Activated CD4-positive, alpha-beta T cell treated with anti-CD3 and anti-CD28 coated beads, Interleukin-2, amount 10 ng/mL, durations not matched to agents 24 days and 14 days (primary cell): ENCODE results near the gene EDAR. TPM values are rescaled to one million over a fixed set of nuclear protein-coding genes. Genes with fewer than 3 reads are reported as not detected.

Experiments
- DNase-seq: peaks from one replicate; pipeline ENCODE4 v3.0.0; 2022
- H3K27ac Mint-ChIP-seq: one replicate; pipeline ENCODE4 v1.8.0; 2022; ENCODE audit warnings: mild to moderate bottlenecking, mixed read lengths
- H3K27me3 Mint-ChIP-seq: one replicate; pipeline ENCODE4 v1.8.0; 2022; ENCODE audit warnings: mixed read lengths
- H3K36me3 Mint-ChIP-seq: one replicate; pipeline ENCODE4 v1.8.0; 2022; ENCODE audit warnings: low read depth, mild to moderate bottlenecking, mixed read lengths
- H3K4me1 Mint-ChIP-seq: one replicate; pipeline ENCODE4 v1.8.0; 2021; ENCODE audit warnings: mixed read lengths
- H3K4me3 Mint-ChIP-seq: one replicate; pipeline ENCODE4 v1.8.0; 2022; ENCODE audit warnings: mild to moderate bottlenecking, moderate library complexity, mixed read lengths
- H3K9me3 Mint-ChIP-seq: one replicate; pipeline ENCODE4 v1.8.0; 2021; ENCODE audit warnings: mixed read lengths
- intact Hi-C: fragments of 100-400 bp; cut with micrococcal nuclease; formaldehyde crosslinking; loops from one replicate; pipeline ENCODE4 v1.15.1; 2023
- total RNA-seq: library from RNA; stranded (reverse); gene quantifications from 2 replicates; pipeline ENCODE4 v1.2.3, GENCODE V29; 2022

Gene EDAR
- total RNA-seq, 1 donor from 2014 or later, result 0.56 TPM

DNA sequence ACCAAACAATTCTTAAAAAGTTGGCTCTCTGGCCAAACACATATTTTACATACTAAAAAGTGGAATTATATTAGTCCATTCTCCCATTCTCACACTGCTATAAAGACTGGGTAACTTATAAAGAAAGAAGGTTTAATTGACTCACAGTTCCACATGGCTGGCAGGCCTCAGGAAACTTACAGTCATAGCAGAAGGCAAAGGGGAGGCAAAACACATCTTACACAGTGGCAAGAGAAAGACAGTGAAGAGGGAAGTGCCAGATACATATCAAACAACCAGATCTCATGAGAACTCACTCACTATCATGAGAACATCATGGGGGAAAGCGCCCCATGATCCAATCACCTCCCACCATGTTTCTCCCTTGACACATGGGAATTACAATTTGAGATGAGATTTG, 42.6 kb downstream of the EDAR start:
- intact Hi-C loops, result no loop called here
- no peaks in the 10 kb centered on the region for H3K27me3 Mint-ChIP-seq

DNA sequence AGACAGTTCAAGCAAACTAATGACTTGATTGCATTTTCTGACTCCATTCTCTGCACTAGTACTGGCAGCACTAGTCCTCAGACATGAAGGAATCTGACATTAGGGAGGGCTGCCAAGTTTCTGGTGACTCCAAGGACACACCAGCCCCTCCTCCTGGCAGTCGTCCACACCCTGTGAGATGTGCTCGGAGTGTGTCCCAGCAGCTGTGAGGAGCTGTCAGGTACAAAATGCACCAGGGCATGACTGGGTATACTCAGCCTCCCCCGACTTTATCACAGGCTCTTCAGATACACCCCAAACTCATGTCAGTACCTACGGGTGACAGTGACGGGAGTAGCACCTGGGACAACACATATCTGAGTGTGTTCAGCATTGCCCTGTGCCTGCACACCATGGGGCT, 43.1 kb downstream of the EDAR start:
- Mint-ChIP-seq H3K4me1 (no peaks in the 10 kb centered on the region), H3K9me3 (peaks cover 25% of the 10 kb centered on the region), H3K4me3 (no peak overlapping the region), H3K27ac (no peak overlapping the region), H3K27me3 (no peaks in the 10 kb centered on the region), H3K36me3 (peaks cover 6% of the 10 kb centered on the region)
- DNase-seq, result no peak
- intact Hi-C loops, result no loop called here

More for the DNA sequence above, 42.6 kb downstream of the EDAR start:
- Mint-ChIP-seq H3K4me3 (no peak overlapping the region), H3K9me3 (peaks cover 25% of the 10 kb centered on the region), H3K27ac (no peak overlapping the region), H3K36me3 (peaks cover 6% of the 10 kb centered on the region), H3K4me1 (no peaks in the 10 kb centered on the region)
- DNase-seq, result no peak

DNA sequence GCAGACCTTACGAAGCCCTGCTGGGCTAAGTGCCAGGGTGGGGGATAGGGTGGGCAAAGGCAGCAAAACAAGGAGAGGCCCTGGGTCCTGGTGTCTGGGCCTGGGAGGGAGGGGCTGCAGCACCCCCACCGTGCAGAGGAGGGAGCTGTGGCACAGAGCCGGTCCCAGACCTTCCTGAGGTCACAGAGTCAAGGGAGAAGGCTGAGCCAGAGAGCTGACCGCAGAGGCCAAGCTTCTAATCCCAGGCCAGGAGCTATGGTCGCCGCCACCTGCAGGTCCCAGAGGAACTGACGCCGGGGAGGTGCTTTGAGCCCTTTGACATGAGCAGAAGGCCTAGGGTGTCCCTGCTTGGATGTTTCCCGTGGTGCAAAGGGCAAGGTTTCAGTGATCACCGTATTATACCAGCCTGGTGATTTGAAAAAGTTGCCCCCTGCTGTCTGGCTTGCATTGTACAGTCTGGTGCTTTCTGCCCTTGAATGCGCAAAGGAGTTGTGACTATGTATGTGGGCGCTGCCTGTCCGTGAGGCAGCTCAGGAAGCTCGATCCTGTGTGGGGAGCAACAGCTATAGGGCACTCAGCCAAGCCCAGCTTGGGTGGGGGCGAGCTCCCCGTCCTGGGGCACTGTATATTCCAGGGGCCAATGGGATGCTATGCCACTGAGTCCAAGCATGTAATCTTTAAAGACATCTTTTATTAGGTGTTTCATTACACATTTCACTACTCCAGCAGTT, 44.3 kb downstream of the EDAR start:
- peaks cover 21% of the 10 kb centered on the region for H3K9me3 Mint-ChIP-seq
- intact Hi-C loops, result no loop called here
- peaks cover 6% of the 10 kb centered on the region for H3K36me3 Mint-ChIP-seq
- DNase-seq, result no peak
- H3K4me3 Mint-ChIP-seq, result no peak overlapping the region
- H3K27me3 Mint-ChIP-seq, result no peaks in the 10 kb centered on the region
- H3K27ac Mint-ChIP-seq, result no peak overlapping the region
- H3K4me1 Mint-ChIP-seq, result no peaks in the 10 kb centered on the region

DNA sequence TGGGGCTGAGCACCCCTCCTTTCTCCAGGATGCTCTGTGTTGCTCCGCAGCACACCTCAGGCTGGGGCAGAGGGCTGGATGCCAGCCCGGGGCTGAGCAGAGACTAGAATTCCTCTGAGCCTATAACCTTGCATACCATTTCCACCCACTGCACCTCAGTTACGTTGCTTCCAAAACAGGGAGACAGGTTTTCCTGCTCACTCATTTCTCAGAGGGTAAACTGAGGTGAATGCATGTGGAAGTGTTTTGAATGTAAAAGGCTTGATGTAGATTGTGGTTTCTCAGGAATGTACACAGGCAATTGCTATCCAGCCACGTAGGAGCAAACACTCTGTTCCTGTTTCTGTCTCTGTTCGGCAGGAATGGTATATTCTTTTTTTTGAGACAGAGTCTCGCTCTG, 45.3 kb downstream of the EDAR start:
- no peaks in the 10 kb centered on the region for H3K4me1 Mint-ChIP-seq
- peaks cover 18% of the 10 kb centered on the region for H3K9me3 Mint-ChIP-seq
- no peak overlapping the region for H3K4me3 Mint-ChIP-seq
- H3K36me3 Mint-ChIP-seq, result peaks cover 6% of the 10 kb centered on the region
- DNase-seq, result no peak
- no peak overlapping the region for H3K27ac Mint-ChIP-seq
- intact Hi-C loops, result no loop called here
- H3K27me3 Mint-ChIP-seq, result no peaks in the 10 kb centered on the region

DNA sequence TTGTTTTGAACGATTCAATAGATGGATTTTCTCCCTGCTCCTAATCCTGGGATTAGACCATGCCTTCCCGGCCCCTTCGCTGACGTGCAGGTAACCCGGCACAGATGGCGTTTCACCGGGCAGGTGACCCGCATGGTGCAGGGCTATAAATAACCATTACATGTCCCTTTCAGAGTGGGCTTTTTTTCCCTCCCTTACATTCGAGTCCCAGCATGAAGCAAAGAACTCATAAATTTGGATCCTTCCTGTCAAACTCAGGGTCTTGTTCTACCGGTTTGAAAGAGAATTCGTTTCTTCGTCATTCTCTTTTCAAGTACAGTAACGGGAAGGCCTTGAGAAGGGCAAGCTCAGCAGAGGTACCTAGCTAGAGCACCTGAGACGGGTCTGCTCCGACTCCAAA, 46.1 kb downstream of the EDAR start:
- Mint-ChIP-seq H3K36me3 (peaks cover 2% of the 10 kb centered on the region), H3K4me3 (no peak overlapping the region), H3K4me1 (peaks cover 6% of the 10 kb centered on the region), H3K27me3 (no peaks in the 10 kb centered on the region), H3K27ac (no peak overlapping the region), H3K9me3 (peaks cover 10% of the 10 kb centered on the region)
- no peak for DNase-seq
- intact Hi-C loops, result no loop called here

DNA sequence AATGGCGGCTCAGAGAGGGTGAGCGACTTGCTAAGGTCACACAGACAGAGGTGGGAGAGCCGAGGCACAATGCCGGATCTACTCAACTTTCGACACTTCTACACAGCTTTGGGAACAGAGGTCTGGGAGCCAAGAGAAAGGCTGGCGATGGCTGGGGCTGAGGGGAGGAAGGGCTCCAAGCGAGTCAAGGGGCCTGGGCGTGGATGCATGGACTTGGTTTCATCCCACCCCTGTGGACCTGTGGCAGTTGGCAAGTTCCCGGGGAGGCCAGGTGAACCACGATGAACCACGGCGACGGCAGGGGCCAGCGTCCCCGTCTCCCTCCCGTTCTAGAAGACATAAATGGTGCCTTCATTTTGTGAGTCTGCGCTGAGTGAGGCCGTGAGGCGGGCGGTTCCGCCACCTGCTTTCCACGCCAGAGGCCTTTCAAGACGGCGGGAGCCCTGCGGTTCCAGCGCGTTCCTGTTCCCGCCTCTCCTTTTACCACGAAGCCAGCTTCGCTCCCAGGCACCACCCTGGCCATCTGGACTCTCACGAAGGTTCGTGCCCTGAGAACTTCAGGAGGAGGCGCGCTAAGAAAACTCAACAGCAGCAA, 46.7 kb downstream of the EDAR start:
- intact Hi-C loops, result no loop called here
- H3K4me3 Mint-ChIP-seq, result no peak overlapping the region
- H3K4me1 Mint-ChIP-seq, result peaks cover 10% of the 10 kb centered on the region
- peaks cover 10% of the 10 kb centered on the region for H3K9me3 Mint-ChIP-seq
- peaks cover 2% of the 10 kb centered on the region for H3K36me3 Mint-ChIP-seq
- no peak overlapping the region for H3K27ac Mint-ChIP-seq
- DNase-seq, result no peak
- H3K27me3 Mint-ChIP-seq, result no peaks in the 10 kb centered on the region

DNA sequence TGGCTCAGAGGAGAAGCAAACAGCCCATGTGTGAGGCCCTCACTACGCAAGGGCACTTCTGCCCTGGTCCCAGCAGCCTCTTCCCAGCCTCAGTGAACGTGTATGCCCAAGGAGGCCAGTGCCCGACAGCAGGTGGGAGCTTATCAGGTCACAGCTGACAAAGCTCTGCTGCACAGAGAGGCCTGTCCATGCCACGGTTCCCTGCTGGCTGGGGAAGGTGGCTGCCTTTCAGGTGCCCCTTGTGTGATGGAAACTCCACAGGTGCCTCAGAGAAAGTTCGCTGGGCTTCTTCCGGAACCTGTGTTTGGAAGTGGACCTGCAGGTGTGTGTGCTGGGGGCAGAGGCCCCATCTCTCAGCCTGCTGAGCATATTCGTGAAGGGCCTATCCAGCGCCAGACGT, 47.3 kb downstream of the EDAR start:
- Mint-ChIP-seq H3K4me1 (peaks cover 12% of the 10 kb centered on the region), H3K36me3 (peaks cover 2% of the 10 kb centered on the region), H3K9me3 (peaks cover 5% of the 10 kb centered on the region), H3K27ac (peak overlapping the region; percentile 10), H3K4me3 (no peak overlapping the region), H3K27me3 (no peaks in the 10 kb centered on the region)
- no peak for DNase-seq
- intact Hi-C loops, result no loop called here

DNA sequence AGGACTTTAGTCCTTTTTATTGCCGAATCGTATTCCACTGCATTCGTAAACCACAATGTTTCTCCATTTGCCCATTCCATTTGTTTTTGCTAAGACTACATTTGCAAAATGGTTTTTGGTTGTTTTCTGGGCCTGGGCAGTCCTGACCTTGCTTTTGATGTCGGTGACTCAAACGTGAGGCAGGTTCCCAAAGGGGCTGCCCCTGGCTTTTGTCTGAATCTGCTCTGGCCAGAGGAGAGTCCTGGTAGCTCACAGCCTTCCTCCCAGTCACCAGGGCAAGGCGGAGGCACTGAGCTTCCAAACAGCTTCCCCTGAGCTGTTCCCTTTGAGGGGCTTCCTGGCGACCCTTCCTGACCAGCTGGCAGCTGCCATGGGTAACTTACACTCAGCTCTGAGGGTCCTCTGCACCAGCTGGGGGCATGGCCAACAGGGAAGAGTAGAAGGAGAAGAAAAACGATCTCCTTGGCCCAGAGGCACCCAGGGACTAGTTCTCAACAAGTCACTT, 47.8 kb downstream of the EDAR start:
- peaks cover 12% of the 10 kb centered on the region for H3K4me1 Mint-ChIP-seq
- peak overlapping the region; percentile 10 for H3K27ac Mint-ChIP-seq
- DNase-seq, result no peak
- H3K36me3 Mint-ChIP-seq, result no peaks in the 10 kb centered on the region
- H3K27me3 Mint-ChIP-seq, result no peaks in the 10 kb centered on the region
- peaks cover under 1% of the 10 kb centered on the region for H3K9me3 Mint-ChIP-seq
- no peak overlapping the region for H3K4me3 Mint-ChIP-seq
- intact Hi-C loops, result no loop called here

DNA sequence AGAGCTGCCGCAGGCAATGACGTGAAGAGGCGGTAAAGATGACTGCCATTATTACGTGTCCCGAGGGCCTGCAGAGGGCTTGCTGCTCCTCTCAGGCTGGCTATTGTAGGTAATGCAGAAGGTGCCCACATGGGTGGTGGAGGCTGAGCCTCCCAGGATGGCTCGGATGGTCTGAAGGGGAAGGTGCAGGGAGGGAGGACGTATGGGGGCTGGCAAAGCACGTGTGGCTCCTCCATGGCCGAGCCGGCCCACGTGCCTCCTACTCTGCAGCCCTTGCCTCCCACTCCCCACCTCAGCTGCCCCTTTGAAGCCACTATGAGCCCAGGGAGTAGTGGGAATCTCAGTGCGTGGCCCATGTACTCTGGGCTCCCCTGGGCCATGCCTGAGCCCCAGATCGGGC, 48.9 kb downstream of the EDAR start:
- H3K27ac Mint-ChIP-seq, result no peak overlapping the region
- H3K27me3 Mint-ChIP-seq, result no peaks in the 10 kb centered on the region
- peaks cover 12% of the 10 kb centered on the region for H3K4me1 Mint-ChIP-seq
- no peaks in the 10 kb centered on the region for H3K9me3 Mint-ChIP-seq
- intact Hi-C loops, result no loop called here
- no peak for DNase-seq
- no peaks in the 10 kb centered on the region for H3K36me3 Mint-ChIP-seq
- no peak overlapping the region for H3K4me3 Mint-ChIP-seq

DNA sequence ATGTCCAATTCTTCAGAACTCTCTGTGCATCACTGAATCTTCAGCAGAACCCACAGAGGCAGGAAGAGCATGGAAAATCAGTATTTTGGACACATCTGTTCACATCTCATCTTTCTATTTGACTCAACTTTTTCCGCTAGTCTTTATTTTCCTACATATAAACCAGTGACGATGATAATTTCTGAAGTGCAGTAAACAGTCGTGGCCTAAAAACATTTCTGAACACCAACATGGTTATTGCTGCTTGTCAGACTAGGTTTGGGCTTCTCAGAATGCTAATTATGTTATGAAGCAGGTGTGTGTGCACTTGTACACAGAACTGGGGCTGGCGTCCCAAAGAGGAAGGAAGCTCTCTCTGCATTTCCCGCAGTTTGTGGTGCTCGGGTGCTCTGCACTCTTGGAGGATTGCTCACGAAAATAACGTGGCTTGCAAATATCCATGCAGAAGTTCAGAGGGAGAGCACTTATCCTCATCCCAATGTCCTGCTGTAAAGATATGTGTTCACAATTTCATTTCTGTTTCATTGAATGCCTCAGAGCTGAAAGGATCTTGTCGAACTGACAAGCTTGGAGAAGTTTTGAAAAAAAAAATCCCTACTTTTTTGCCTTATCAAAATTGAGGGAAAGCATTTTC, 50.8 kb downstream of the EDAR start:
- Mint-ChIP-seq H3K36me3 (no peaks in the 10 kb centered on the region), H3K9me3 (no peaks in the 10 kb centered on the region), H3K4me3 (peak overlapping the region; percentile 48), H3K27me3 (no peaks in the 10 kb centered on the region), H3K27ac (peak overlapping the region; percentile 85), H3K4me1 (peaks cover 12% of the 10 kb centered on the region)
- peak; percentile 70 for DNase-seq
- intact Hi-C loops, result loop anchor here (5.0 kb wide), 1 partner anchor 341 kb away; no protein-coding TSS in a partner anchor

DNA sequence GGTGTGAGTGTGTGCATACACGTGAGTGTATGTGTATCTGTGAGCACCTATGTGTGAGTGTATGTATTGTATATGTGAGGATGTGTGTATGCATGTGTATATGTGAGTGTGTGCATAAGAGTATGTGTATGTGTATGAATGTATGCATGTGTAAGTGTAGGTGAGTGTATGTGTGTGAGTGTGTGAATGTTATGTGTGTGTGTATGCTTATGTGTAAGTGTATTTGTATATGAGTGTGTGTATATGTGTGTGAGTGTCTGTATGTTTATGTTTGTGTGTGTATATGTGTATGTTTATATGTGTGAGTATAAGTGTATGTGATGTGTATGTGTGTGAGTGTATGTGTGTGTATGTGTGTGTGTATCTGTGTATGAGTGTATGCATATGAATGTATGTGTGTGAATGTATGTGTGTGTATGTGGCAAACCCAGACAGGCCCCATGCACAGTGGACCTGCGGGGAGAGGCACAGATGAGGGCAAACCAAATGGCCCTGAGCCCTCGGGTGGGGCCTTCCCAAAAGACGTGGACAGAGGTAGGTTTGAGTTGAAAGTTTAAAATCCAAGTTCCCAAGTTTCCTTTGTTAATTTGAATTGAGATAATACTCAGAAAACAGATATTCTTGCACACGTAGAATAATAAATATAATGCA, 51.5 kb downstream of the EDAR start:
- H3K4me3 Mint-ChIP-seq, result peak overlapping the region; percentile 0
- intact Hi-C loops, result loop anchor here (5.0 kb wide), 1 partner anchor 340 kb away; no protein-coding TSS in a partner anchor
- no peak for DNase-seq
- no peaks in the 10 kb centered on the region for H3K9me3 Mint-ChIP-seq
- no peaks in the 10 kb centered on the region for H3K36me3 Mint-ChIP-seq
- peak overlapping the region; percentile 72 for H3K27ac Mint-ChIP-seq
- H3K27me3 Mint-ChIP-seq, result peaks cover 2% of the 10 kb centered on the region
- peaks cover 12% of the 10 kb centered on the region for H3K4me1 Mint-ChIP-seq

DNA sequence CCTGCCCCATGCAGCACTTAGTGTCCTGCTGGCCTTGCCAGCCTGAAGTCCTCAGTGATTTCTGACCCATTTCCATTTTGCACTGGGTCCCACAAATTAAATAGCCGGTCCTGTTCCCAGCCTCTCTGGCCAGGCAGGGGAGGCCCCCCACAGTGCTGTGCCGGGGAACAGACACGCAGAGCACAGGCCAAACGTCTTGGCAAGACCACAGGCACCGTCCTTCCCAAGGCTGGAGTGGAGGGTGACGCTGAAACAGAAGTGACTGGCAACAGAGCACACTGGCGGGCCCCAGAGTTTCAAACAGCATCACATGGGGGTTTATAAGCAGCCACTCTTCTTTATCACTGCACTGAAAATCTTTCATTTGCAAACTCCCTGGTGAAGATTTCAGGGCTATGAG, 52.2 kb downstream of the EDAR start:
- Mint-ChIP-seq H3K9me3 (no peaks in the 10 kb centered on the region), H3K36me3 (no peaks in the 10 kb centered on the region), H3K27me3 (peaks cover 2% of the 10 kb centered on the region), H3K27ac (peak overlapping the region; percentile 72), H3K4me1 (peaks cover 12% of the 10 kb centered on the region), H3K4me3 (no peak overlapping the region)
- DNase-seq, result no peak
- intact Hi-C loops, result loop anchor here (5.0 kb wide), 1 partner anchor 340 kb away; no protein-coding TSS in a partner anchor

DNA sequence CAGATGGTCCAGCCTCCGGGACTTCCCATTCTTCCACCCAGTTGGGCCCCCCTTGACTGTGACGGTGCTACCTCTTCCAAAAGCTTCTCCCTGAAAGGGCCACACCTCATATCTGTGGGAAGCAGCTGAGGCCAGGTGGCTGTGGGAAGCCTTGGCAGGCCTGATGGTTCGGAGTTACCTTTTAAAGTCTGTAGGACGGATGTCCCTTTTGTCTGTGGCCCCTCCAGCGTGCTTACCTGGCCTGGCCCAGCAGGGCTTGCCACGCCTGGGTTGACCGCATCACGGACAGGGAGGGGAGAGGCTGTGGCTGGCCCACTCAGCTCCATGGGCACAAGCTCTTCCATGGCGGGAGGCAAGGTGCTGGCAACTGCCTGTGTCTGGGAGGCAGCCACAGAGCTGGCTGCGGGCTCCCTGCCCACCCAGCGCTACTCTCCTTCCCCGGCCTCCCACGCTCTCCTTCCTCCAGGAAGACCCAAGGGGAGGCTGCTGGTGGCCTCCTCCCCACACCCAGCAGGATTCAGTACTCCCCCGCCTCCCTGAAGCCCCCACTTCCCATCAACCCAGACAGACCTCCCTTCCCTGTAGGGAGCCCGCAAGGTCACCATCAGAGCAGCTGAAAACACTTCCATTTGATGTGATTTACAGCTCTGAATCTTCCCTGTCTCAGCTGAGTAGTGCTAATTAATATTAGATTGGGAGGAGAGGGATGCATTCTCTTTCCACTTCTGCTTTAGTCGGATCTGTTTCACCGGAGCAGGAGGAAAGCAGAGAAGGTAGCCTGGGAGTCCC, 52.8 kb downstream of the EDAR start:
- Mint-ChIP-seq H3K36me3 (no peaks in the 10 kb centered on the region), H3K4me1 (peaks cover 12% of the 10 kb centered on the region), H3K4me3 (no peak overlapping the region), H3K27ac (peak overlapping the region; percentile 68), H3K27me3 (peaks cover 2% of the 10 kb centered on the region), H3K9me3 (no peaks in the 10 kb centered on the region)
- DNase-seq, result no peak
- intact Hi-C loops, result loop anchor here (5.0 kb wide), 1 partner anchor 339 kb away; no protein-coding TSS in a partner anchor
